A549 (cell line): ENCODE data around the gene SELENOO. TPM values are rescaled to one million over a fixed set of nuclear protein-coding genes. Genes with fewer than 3 reads are reported as not detected.

Experiments used
- ATAC-seq, 2 experiments: fragments of 200-7000 bp in 1 of 2; fragments of >200 bp in 1 of 2; cut with Nextera tagmentation in 1 of 2; cut with Tn5 transposase in 1 of 2; 3 replicates each; pipeline versions ENCODE4 v1.8.0 to v1.9.1; 2018 to 2020; ENCODE audit warnings: mild to moderate bottlenecking in 1 of 2, moderate library complexity in 1 of 2
- CTCF ChIA-PET: fragments of 300-600 bp; sonication (Branson Sonifier 250); formaldehyde crosslinking; extraction: SDS; loops from one replicate; lab custom pipeline; 2021; ENCODE audit warnings: antibody characterized with exemption, inconsistent platforms; lab: Yijun Ruan, JAX
- POLR2A ChIA-PET: fragments of 350-600 bp; formaldehyde crosslinking; extraction: SDS; loops from one replicate; lab custom pipeline; 2021; ENCODE audit warnings: antibody characterized with exemption, inconsistent platforms; lab: Yijun Ruan, JAX
- DNase-seq, 2 experiments: peaks; one replicate each; pipeline versions ENCODE4 v3.0.0 to v3.0.0-alpha.2; 2011 to 2016; ENCODE audit warnings: low read depth in 1 of 2, low spot score in 1 of 2
- FAIRE-seq: peaks from 2 replicates; lab custom pipeline; 2011; peaks lifted over from hg19 to GRCh38; lab: Jason Lieb, UNC
- H3K27ac ChIP-seq, 2 experiments: fragments of >200 bp; sonication (Bioruptor Twin); formaldehyde crosslinking; 3 replicates each; pipeline ENCODE4 v1.5.1; 2016 to 2017
- H3K4me1 ChIP-seq: fragments of >200 bp; sonication (Bioruptor Twin); formaldehyde crosslinking; 3 replicates; pipeline ENCODE4 v1.6.1; 2016
- H3K4me2 ChIP-seq: fragments of >200 bp; sonication (Bioruptor Twin); formaldehyde crosslinking; 3 replicates; pipeline ENCODE4 v1.6.1; 2016
- H3K4me3 ChIP-seq: fragments of >200 bp; sonication (Bioruptor Twin); formaldehyde crosslinking; 3 replicates; pipeline ENCODE4 v1.5.1; 2016
- H3K9me3 ChIP-seq: fragments of >200 bp; sonication (Bioruptor Twin); formaldehyde crosslinking; 3 replicates; pipeline ENCODE4 v1.6.1; 2016
- CBX8 ChIP-seq: fragments of 200-600 bp; sonication (generic); IDR thresholded peaks from 2 replicates; pipeline ENCODE4 v1.6.1; 2016
- CEBPB ChIP-seq, 2 experiments: fragments of >200 bp in 1 of 2; sonication (Bioruptor Twin) in 1 of 2; formaldehyde crosslinking in 1 of 2; IDR thresholded peaks; 2 replicates each; pipeline ENCODE4 v1.6.1; 2012 to 2016
- EHF ChIP-seq: fragments of 250-450 bp; sonication (Bioruptor Pico); IDR thresholded peaks from 2 replicates; pipeline ENCODE4 v1.5.0; 2020; ENCODE audit warnings: mild to moderate bottlenecking
- ESRRA ChIP-seq: fragments of 150-350 bp; IDR thresholded peaks from 2 replicates; pipeline ENCODE4 v1.6.1; 2014; ENCODE audit warnings: mild to moderate bottlenecking, low read length, borderline replicate concordance
- HDAC2 ChIP-seq: fragments of 200-600 bp; sonication (generic); IDR thresholded peaks from 2 replicates; pipeline ENCODE4 v1.6.1; 2016
- JUNB ChIP-seq: fragments of >200 bp; sonication (Bioruptor Twin); formaldehyde crosslinking; IDR thresholded peaks from 2 replicates; pipeline ENCODE4 v1.6.1; 2016
- MYC ChIP-seq: IDR thresholded peaks from 2 replicates; pipeline ENCODE4 v1.6.1; 2012; ENCODE audit warnings: mild to moderate bottlenecking, inconsistent platforms, low read length, improper control_type of control experiment, borderline replicate concordance
- NFE2L2 ChIP-seq: fragments of 150-350 bp; conservative IDR thresholded peaks from 2 replicates; pipeline ENCODE4 v1.6.1; 2014; ENCODE audit warnings: low read length
- PHF8 ChIP-seq: fragments of 200-600 bp; sonication (generic); IDR thresholded peaks from 2 replicates; pipeline ENCODE4 v1.6.1; 2016; ENCODE audit warnings: low read depth, mild to moderate bottlenecking, antibody characterized with exemption, moderate library complexity, borderline replicate concordance
- POLR2A ChIP-seq: IDR thresholded peaks from 2 replicates; pipeline ENCODE4 v1.6.1; 2012; ENCODE audit warnings: mild to moderate bottlenecking, low read length
- POLR2AphosphoS2 ChIP-seq: conservative IDR thresholded peaks from 2 replicates; pipeline ENCODE4 v1.6.1; 2012; ENCODE audit warnings: low read length, improper control_type of control experiment, inconsistent platforms
- RAD21 ChIP-seq, 2 experiments: fragments of >200 bp in 1 of 2; sonication (Bioruptor Twin) in 1 of 2; formaldehyde crosslinking in 1 of 2; IDR thresholded peaks in 1 of 2; conservative IDR thresholded peaks in 1 of 2; 2 replicates in 1 of 2; 3 replicates in 1 of 2; pipeline ENCODE4 v1.6.1; 2012 to 2018; ENCODE audit warnings: inconsistent platforms in 1 of 2
- ZFP36 ChIP-seq: fragments of 450-650 bp; IDR thresholded peaks from 2 replicates; pipeline ENCODE4 v1.6.1; 2014; ENCODE audit warnings: borderline replicate concordance; ENCODE audit not compliant: partially characterized antibody
- ZNF302 ChIP-seq: fragments of 250-450 bp; sonication (Bioruptor Pico); IDR thresholded peaks from 2 replicates; pipeline ENCODE4 v1.9.0; 2021; ENCODE audit warnings: inconsistent platforms, mild to moderate bottlenecking, moderate library complexity
- ZSCAN20 ChIP-seq: fragments of 250-450 bp; sonication (Bioruptor Pico); IDR thresholded peaks from 2 replicates; pipeline ENCODE4 v1.8.0; 2022; ENCODE audit warnings: mild to moderate bottlenecking, moderate library complexity
- WGBS: methylation state at CpG from one replicate; pipeline ENCODE4 v1.1.6; 2017; ENCODE audit errors: missing lambda C conversion rate; 5-methylcytosine and 5-hydroxymethylcytosine counted together
- polyA plus RNA-seq, 4 experiments: library from polyadenylated mRNA; depleted of rRNA in 3 of 4; stranded (reverse); fragments of >200 nt; fragmentation: RNase III in 1 of 4; extraction: RNeasy Plus Mini Kit Qiagen cat#74134 plus additional on column Dnase treatment in 1 of 4; gene quantifications; 2 replicates in 3 of 4; 3 replicates in 1 of 4; pipeline ENCODE4 v1.2.3, GENCODE V29; 2011 to 2017
- TF ChIP-seq, protein P1 (sequence below): fragments of >200 bp; sonication (Bioruptor Twin); formaldehyde crosslinking; IDR thresholded peaks from 2 replicates; pipeline ENCODE4 v1.6.1; 2016
- TF ChIP-seq, protein P2 (sequence below): fragments of 250-450 bp; sonication (Bioruptor Pico); IDR thresholded peaks from 2 replicates; pipeline ENCODE4 v1.5.0; 2020; ENCODE audit warnings: low read depth, mild to moderate bottlenecking, moderate library complexity
- TF ChIP-seq, protein P3 (sequence below): fragments of 150-350 bp; IDR thresholded peaks from 2 replicates; pipeline ENCODE4 v1.6.1; 2014; ENCODE audit warnings: low read depth, mild to moderate bottlenecking, low read length

Gene SELENOO
- polyA plus RNA-seq, 2 of the 4 experiments (the other 2 are of a cell fraction) = 7.8 to 14.7 TPM

- TF ChIP-seq, protein P1, sequence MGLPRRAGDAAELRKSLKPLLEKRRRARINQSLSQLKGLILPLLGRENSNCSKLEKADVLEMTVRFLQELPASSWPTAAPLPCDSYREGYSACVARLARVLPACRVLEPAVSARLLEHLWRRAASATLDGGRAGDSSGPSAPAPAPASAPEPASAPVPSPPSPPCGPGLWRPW = no peak
- TF ChIP-seq RAD21 (conservative IDR thresholded peaks at IDR 0.05 in 1 of 2, IDR thresholded peaks at IDR 0.05 in 1 of 2) (no peak), ZFP36 (no peak), HDAC2 (no peak)
These were observed 9.7 kb upstream of the SELENOO start (continued) for GRCh38 chr22:50190941-50191741.

DNA sequence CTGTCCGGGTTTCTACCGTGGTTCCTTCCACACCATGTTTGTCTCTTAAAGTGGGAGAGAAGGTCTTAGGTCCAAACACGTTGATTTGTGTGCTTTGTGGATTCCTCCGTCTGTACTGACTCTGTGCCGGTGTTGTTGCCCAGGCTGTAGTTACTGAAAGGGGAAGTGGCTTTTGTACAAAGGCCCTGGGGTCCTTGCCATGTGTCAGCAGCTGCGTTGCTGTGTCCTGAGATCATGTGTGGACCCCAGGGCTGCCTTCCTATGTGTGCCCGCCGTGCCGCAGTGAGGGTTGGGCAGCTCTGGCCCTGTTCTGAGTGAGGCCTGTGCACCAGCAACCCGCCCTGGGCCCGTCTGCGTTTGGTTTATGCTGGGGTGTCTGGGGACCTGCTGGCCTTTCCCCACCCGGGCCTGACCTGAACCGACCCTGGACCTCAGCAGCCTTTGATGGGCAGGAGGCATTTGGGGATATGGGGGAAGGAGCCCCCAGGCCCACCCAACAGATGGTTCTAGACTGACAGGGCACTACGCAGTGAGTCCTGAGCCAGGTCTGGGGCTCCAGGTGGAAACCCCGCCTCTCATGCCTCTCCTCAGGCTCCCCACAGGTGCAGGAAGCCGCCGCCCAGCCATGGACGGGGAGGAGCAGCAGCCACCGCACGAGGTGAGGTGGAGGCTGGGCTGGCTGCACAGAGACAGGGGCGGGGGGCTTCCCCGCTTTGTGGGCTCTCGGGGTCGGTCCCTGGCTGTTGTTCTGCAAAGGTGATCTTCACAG lies 8.2 kb upstream of the SELENOO start:
- WGBS = 92% methylated on average over 10 of the region's 25 CpGs
- H3K4me3 ChIP-seq = no peak overlapping the region
- POLR2A ChIA-PET = no interaction called here
- H3K4me2 ChIP-seq = no peak overlapping the region
- FAIRE-seq = no peak
- no peak overlapping the region for H3K27ac ChIP-seq
- no peak for TF ChIP-seq ZNF302
- no peak for TF ChIP-seq JUNB
- TF ChIP-seq POLR2A = no peak
- TF ChIP-seq ZSCAN20 = no peak
- no peak for TF ChIP-seq CEBPB (IDR thresholded peaks at IDR 0.05)
- TF ChIP-seq, protein P2, sequence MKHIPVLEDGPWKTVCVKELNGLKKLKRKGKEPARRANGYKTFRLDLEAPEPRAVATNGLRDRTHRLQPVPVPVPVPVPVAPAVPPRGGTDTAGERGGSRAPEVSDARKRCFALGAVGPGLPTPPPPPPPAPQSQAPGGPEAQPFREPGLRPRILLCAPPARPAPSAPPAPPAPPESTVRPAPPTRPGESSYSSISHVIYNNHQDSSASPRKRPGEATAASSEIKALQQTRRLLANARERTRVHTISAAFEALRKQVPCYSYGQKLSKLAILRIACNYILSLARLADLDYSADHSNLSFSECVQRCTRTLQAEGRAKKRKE (CRISPR knock-in tag) = no peak
- TF ChIP-seq EHF (CRISPR knock-in tag) = no peak
- no peak for TF ChIP-seq POLR2AphosphoS2
- TF ChIP-seq, protein P3, sequence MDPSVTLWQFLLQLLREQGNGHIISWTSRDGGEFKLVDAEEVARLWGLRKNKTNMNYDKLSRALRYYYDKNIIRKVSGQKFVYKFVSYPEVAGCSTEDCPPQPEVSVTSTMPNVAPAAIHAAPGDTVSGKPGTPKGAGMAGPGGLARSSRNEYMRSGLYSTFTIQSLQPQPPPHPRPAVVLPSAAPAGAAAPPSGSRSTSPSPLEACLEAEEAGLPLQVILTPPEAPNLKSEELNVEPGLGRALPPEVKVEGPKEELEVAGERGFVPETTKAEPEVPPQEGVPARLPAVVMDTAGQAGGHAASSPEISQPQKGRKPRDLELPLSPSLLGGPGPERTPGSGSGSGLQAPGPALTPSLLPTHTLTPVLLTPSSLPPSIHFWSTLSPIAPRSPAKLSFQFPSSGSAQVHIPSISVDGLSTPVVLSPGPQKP = no peak
- TF ChIP-seq ZFP36 = no peak
- TF ChIP-seq, all 56 proteins: peak for 0
- no peaks in the 10 kb centered on the region for H3K9me3 ChIP-seq
- CTCF ChIA-PET = interaction anchor here (1.0 to 3.1 kb wide), 2 partner anchors 43 to 166 kb away, joined by 3 to 15 read pairs; no protein-coding TSS in a partner anchor
- no peak for ATAC-seq
- no peak for DNase-seq
- peaks cover 18% of the 10 kb centered on the region for H3K4me1 ChIP-seq

DNA sequence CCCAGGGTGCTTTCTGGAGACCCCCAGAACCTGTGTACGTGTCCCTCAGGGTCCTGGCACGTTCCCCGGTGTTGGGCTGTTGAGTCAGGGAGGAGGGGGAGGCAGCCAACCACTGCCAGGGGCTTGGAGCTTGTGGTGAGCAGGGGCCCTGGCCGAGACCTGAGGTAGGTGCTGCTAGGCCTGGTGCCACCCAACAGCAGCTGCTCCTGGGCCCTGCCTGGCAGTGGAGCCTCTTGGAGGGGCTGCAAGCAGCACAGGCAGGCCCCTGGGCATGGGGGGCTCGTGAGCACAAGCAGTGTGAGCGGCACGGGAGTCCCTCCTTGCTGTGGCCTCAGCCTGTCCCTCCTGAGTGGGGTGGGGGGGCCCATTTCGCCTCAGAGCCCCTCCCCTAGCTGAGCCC lies 7.2 kb upstream of the SELENOO start:
- Histone ChIP-seq H3K4me2 (no peak overlapping the region), H3K27ac (no peak overlapping the region), H3K4me1 (peaks cover 18% of the 10 kb centered on the region), H3K9me3 (no peaks in the 10 kb centered on the region), H3K4me3 (no peak overlapping the region)
- FAIRE-seq (no peak), ATAC-seq (no peak), DNase-seq (no peak)
- ChIA-PET CTCF (interaction anchor here (1.0 to 3.1 kb wide), 4 partner anchors 17 to 47 kb away, joined by 3 to 15 read pairs (median 4); no protein-coding TSS in a partner anchor), POLR2A (no interaction called here)
- TF ChIP-seq CBX8 (no peak), ESRRA (no peak), PHF8 (no peak), NFE2L2 (no peak), MYC (no peak)
- TF ChIP-seq, protein P2 (CRISPR knock-in tag) = no peak
- TF ChIP-seq, protein P1 = no peak
- WGBS = no CpG with 5 or more reads among the region's 8 CpGs
